Mammary epithelial cell (primary cell): ENCODE results near the gene TTLL8.

Experiments
- EZH2 ChIP-seq: IDR thresholded peaks from 2 replicates; pipeline ENCODE4 v1.6.1; 2012; ENCODE audit warnings: low read length, inconsistent platforms, borderline replicate concordance
- TF ChIP-seq, protein P1 (sequence below), 2 donors: IDR thresholded peaks in 1 of 2; conservative IDR thresholded peaks in 1 of 2; 2 replicates each; pipeline ENCODE4 v1.5.1; 2011 to 2012; ENCODE audit warnings: inconsistent platforms in 2 of 2, low read length in 2 of 2, mild to moderate bottlenecking in 2 of 2, control low read depth in 1 of 2, low read depth in 1 of 2; ENCODE audit not compliant: insufficient read depth in 1 of 2; ENCODE audit errors: extremely low read depth in 1 of 2

GRCh38 chr22:50072714-50073538, 14.8 kb upstream of the TTLL8 start:
- TF ChIP-seq, protein P1, sequence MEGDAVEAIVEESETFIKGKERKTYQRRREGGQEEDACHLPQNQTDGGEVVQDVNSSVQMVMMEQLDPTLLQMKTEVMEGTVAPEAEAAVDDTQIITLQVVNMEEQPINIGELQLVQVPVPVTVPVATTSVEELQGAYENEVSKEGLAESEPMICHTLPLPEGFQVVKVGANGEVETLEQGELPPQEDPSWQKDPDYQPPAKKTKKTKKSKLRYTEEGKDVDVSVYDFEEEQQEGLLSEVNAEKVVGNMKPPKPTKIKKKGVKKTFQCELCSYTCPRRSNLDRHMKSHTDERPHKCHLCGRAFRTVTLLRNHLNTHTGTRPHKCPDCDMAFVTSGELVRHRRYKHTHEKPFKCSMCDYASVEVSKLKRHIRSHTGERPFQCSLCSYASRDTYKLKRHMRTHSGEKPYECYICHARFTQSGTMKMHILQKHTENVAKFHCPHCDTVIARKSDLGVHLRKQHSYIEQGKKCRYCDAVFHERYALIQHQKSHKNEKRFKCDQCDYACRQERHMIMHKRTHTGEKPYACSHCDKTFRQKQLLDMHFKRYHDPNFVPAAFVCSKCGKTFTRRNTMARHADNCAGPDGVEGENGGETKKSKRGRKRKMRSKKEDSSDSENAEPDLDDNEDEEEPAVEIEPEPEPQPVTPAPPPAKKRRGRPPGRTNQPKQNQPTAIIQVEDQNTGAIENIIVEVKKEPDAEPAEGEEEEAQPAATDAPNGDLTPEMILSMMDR (conservative IDR thresholded peaks at IDR 0.05 in 1 of 2, IDR thresholded peaks at IDR 0.05 in 1 of 2; ENCODE audit: extremely low read depth in 1 of 2, insufficient read depth in 1 of 2, low read depth in 1 of 2, low read length in 2 of 2): no peak
- no peak for TF ChIP-seq EZH2
